ENCODE measurements around the gene STOML3.

- TF ChIP-seq POLR2A (IDR thresholded peaks at IDR 0.05), result no peak
- no peak for TF ChIP-seq POLR2AphosphoS5 (IDR thresholded peaks at IDR 0.05)
- no peak for TF ChIP-seq CTCF (IDR thresholded peaks at IDR 0.05)
Observed at GRCh38 chr13:39012608-39013007, 22.0 kb upstream of the STOML3 start.
